Fibroblast of villous mesenchyme (primary cell): ENCODE data around the gene TMEM44. TPM values are rescaled to one million over a fixed set of nuclear protein-coding genes. Genes with fewer than 3 reads are reported as not detected.
A peak's percentile ranks its signal among the peaks of the same experiment; 100 is the strongest.

Experiments used
- DNase-seq: peaks from one replicate; pipeline ENCODE4 v3.0.0-alpha.2; 2010; ENCODE audit warnings: low read depth
- H3K4me3 ChIP-seq: 2 replicates; pipeline ENCODE4 v1.5.1; 2011; ENCODE audit warnings: low read depth, mild to moderate bottlenecking, low read length
- total RNA-seq: library from RNA; depleted of rRNA; stranded (reverse); fragments of >200 nt; gene quantifications from 2 replicates; pipeline ENCODE4 v1.2.3, GENCODE V29; 2012
- TF ChIP-seq, protein P1 (sequence below): IDR thresholded peaks from 2 replicates; pipeline ENCODE4 v1.5.1; 2012; ENCODE audit warnings: low read depth, mild to moderate bottlenecking, low read length; ENCODE audit not compliant: insufficient read depth

TMEM44 gene
- total RNA-seq, 1 donor, result 11.7 TPM

DNA sequence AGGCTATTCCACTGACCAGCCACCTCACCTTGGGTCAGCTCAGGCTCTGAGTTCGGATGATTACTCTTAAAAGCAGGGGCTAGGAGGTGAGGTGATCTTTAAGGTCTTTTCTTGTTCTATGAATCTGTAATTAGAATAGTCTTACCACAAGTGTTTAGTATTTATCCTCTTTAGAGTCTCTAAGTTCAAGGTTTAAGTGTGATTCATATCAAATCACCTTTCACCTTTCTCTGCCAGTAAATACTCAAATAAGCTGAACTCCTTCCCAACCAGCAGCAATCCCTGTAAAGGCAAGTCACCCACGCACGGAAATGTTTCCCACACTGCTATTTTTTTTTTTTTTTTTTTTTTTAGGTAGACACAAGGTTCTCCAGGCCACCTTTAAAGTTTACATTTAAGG is 14.5 kb upstream of the TMEM44 start:
- H3K4me3 ChIP-seq, result no peak overlapping the region
- no peak for DNase-seq
- TF ChIP-seq, protein P1, sequence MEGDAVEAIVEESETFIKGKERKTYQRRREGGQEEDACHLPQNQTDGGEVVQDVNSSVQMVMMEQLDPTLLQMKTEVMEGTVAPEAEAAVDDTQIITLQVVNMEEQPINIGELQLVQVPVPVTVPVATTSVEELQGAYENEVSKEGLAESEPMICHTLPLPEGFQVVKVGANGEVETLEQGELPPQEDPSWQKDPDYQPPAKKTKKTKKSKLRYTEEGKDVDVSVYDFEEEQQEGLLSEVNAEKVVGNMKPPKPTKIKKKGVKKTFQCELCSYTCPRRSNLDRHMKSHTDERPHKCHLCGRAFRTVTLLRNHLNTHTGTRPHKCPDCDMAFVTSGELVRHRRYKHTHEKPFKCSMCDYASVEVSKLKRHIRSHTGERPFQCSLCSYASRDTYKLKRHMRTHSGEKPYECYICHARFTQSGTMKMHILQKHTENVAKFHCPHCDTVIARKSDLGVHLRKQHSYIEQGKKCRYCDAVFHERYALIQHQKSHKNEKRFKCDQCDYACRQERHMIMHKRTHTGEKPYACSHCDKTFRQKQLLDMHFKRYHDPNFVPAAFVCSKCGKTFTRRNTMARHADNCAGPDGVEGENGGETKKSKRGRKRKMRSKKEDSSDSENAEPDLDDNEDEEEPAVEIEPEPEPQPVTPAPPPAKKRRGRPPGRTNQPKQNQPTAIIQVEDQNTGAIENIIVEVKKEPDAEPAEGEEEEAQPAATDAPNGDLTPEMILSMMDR, result no peak

DNA sequence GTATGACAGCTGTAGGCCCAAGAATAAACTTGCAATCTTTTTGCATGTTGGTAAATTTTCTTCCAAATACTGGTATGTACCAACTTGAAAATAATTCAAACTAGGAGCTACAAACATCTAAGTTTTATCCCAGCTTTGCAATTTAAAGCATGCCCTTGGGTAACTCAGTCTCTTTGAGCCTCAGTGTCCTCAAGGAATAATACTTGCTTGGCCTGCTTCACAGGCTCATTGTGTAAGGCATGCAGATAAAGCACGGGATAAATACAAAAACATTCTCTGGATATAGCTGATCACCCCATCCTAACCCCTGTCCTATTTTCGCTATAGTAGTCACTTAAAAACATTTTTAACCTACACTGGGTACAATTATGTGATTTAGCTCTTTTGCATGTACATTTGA is 9.6 kb upstream of the TMEM44 start:
- no peak overlapping the region for H3K4me3 ChIP-seq
- DNase-seq, result no peak
- TF ChIP-seq, protein P1, result no peak

DNA sequence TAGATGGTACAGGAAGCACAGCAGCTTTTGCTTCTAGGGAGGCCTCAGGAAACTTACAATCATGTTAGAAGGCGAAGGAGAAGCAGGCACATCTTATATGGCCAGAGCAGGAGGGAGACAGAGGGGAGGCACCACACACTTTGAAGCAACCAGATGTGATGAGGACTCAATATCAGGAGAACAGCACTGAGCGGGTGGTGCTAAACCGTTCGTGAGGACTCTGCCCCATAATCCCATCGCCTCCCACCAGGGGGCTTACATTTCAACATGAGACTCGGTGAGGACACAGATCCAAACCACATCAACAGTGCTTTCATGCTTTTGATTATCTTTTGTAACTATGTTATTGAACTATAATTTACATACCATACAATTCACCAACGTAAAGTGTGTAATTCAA is 7.6 kb upstream of the TMEM44 start:
- TF ChIP-seq, protein P1, result peak; percentile 41
- DNase-seq, result no peak
- no peak overlapping the region for H3K4me3 ChIP-seq

DNA sequence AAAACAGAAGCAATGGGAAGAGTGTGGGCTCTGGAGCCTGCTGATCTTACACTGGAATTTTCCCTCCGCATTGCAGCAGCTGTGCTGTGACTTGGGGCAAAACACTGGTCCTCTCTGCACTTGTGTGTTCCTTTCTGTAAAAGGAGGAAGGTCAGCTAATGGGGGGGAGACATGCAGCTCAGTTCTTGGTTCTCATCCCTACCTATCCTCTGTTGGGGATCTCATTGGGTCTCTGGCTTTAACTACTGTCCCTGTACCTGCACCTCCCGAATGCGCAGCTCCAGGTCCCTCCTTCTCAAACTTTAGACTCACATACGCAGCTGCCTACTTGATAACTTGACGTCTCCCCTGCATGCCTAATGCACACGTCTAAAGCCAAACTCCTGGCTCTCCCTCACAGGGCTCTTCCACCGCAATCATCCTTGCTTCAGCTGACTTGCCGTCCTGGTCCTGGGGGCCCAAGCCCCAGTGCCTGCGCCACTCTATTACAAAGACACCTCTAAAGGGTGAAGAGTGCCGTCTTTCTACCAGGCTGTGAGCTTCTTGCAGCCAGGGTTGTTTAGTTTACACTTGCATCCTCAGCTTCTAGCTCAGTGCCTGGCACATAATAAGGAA is 5.9 kb upstream of the TMEM44 start:
- TF ChIP-seq, protein P1, result no peak
- H3K4me3 ChIP-seq, result no peak overlapping the region
- no peak for DNase-seq

DNA sequence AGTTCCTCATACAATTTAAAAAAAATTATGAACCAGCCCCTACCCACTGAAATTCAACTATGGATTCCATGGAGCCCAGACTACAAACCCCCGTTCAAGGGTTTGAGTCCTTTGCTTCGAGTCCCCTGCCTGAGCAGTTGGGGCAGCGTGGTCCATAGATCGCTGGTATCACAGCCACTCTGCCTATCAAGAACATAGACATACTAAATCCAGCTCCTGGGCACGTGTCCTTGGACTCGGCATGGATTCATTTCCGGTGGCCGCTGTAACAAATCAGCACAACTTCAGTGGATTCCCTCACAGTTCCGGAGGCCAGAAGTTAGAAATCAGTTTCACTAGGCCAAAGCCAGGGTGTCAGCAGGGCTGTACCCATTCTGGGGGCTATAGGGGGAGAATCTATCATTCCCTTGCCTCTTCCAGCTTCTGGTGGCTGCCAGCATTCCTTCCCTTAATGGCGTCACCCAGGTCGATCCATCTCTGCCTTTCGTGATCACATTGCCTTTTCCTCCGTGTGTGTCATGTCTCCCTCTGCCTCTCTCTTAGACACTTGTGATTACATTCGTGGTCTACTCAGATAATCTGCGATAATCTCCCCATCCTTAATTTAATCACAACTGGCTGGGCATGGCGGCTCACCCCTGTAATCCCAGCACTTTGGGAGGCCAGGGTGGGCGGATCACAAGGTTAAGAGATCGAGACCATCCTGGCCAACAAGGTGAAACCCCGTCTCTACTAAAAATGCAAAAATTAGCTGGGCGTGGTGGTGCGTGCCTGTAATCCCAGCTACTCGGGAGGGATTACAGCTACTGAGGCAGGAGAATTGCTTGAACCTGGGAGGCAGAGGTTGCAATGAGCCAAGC is 4.6 kb upstream of the TMEM44 start:
- TF ChIP-seq, protein P1, result no peak
- no peak for DNase-seq
- no peak overlapping the region for H3K4me3 ChIP-seq

DNA sequence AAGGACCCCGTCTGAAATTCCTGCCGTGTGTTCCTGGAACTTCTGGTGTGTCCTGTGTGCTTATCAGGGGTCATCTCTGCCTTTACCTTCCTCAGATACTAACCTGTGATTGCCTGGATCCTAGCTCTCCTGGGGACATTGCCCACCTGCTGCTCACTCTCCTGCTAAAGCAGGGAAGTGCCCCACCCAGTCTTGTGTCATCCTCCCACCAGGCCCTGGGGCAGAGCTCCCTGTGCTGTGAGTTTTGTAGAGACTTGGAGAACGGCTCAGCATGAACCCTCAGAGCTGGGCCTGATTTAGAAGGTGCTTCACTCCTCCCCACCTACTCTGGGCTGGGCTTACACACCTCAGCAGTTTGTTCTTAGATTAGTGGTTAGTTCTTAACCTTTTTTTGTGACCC is 3.8 kb upstream of the TMEM44 start:
- TF ChIP-seq, protein P1, result no peak
- no peak overlapping the region for H3K4me3 ChIP-seq
- no peak for DNase-seq
